Testis (tissue), 2 donors: ENCODE data around the gene SGIP1.

Experiments used
- POLR2A ChIP-seq: fragments of 450-650 bp; IDR thresholded peaks from one replicate; pipeline ENCODE4 v1.6.1; 2017; ENCODE audit warnings: antibody characterized with exemption, mild to moderate bottlenecking, moderate library complexity
- TF ChIP-seq, protein P1 (sequence below), 3 experiments: fragments of 450-650 bp in 2 of 3; fragments of 200-600 bp in 1 of 3; sonication (generic) in 1 of 3; IDR thresholded peaks; one replicate each; pipeline ENCODE4 v1.5.1; 2016 to 2019; ENCODE audit warnings: antibody characterized with exemption in 3 of 3, mild to moderate bottlenecking in 2 of 3, moderate library complexity in 1 of 3

DNA sequence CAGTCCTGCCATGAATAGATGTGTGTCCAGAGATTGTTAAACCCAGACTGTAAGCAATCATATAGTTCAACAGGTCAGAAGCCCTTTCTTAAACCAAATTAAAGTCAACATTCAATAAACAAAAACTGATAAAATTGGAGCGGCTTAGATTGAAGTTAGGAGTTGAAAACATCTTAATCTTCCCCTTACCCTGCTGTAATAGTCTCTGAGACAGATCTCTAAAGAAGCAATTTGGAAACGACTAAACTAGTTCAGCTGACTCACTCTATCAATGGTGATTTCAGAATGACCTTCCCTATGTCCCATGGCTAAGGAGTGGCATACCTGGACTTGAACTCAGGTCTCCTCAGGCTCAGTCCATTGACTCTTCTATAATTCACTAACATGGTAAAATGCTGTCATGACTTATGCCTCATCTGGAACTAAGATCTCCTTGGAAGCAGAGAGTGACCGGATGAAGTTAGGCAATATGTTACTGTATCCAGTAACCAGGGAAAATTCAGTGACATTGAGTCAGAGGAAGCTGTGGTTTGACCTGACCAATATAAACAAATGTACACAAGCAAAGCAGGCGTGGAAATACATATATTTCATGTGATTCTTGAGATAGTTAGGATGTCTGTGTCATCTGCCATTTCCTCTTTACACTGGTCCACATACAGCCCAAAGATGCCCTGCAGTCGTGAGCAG lies 30.1 kb downstream of the SGIP1 start:
- TF ChIP-seq, protein P1, sequence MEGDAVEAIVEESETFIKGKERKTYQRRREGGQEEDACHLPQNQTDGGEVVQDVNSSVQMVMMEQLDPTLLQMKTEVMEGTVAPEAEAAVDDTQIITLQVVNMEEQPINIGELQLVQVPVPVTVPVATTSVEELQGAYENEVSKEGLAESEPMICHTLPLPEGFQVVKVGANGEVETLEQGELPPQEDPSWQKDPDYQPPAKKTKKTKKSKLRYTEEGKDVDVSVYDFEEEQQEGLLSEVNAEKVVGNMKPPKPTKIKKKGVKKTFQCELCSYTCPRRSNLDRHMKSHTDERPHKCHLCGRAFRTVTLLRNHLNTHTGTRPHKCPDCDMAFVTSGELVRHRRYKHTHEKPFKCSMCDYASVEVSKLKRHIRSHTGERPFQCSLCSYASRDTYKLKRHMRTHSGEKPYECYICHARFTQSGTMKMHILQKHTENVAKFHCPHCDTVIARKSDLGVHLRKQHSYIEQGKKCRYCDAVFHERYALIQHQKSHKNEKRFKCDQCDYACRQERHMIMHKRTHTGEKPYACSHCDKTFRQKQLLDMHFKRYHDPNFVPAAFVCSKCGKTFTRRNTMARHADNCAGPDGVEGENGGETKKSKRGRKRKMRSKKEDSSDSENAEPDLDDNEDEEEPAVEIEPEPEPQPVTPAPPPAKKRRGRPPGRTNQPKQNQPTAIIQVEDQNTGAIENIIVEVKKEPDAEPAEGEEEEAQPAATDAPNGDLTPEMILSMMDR (IDR thresholded peaks at IDR 0.05) = no peak
- TF ChIP-seq POLR2A = no peak
